Measurements from ENCODE around the gene RBM18. TPM values are rescaled to one million over a fixed set of nuclear protein-coding genes. Genes with fewer than 3 reads are reported as not detected.

RBM18 gene
- total RNA-seq, result 17.9 and 21.1 TPM in 2 replicates

- no peak for TF ChIP-seq CTCF (IDR thresholded peaks at IDR 0.05; ENCODE audit: insufficient read depth, low read length, poor library complexity, severe bottlenecking)
- Histone ChIP-seq H3K36me3 (ENCODE audit: control insufficient read depth, insufficient read depth, low read length) (no peaks in the 10 kb centered on the region), H3K27me3 (ENCODE audit: control insufficient read depth, insufficient read depth, low read length) (no peaks in the 10 kb centered on the region), H3K4me3 (ENCODE audit: low read depth, low read length) (peak within 1 kb of the TSS; percentile 85)
- peak; percentile 50 for DNase-seq (ENCODE audit: low read depth)
Measured at GRCh38 chr9:122264360-122265148, at the start of gene RBM18, which contains the start of gene MRRF. Gene RBM18, minus strand, starts transcription at chr9:122264840. Its CDS starts 3,348 bp downstream, at chr9:122261492. Gene MRRF, plus strand, starts transcription at chr9:122264882. Its CDS starts 6,010 bp downstream, at chr9:122270892.

GRCh38 chr9:122314165-122314564, 49.5 kb upstream of the RBM18 start:
- H3K4me3 ChIP-seq (ENCODE audit: low read depth, low read length), result no peak overlapping the region
- H3K27me3 ChIP-seq (ENCODE audit: control insufficient read depth, insufficient read depth, low read length), result no peaks in the 10 kb centered on the region
- TF ChIP-seq CTCF (IDR thresholded peaks at IDR 0.05; ENCODE audit: insufficient read depth, low read length, poor library complexity, severe bottlenecking), result no peak
- no peak for DNase-seq (ENCODE audit: low read depth)
- no peaks in the 10 kb centered on the region for H3K36me3 ChIP-seq (ENCODE audit: control insufficient read depth, insufficient read depth, low read length)

GRCh38 chr9:122309861-122310260, 45.2 kb upstream of the RBM18 start:
- Histone ChIP-seq H3K4me3 (ENCODE audit: low read depth, low read length) (no peak overlapping the region), H3K36me3 (ENCODE audit: control insufficient read depth, insufficient read depth, low read length) (no peaks in the 10 kb centered on the region), H3K27me3 (ENCODE audit: control insufficient read depth, insufficient read depth, low read length) (no peaks in the 10 kb centered on the region)
- no peak for DNase-seq (ENCODE audit: low read depth)
- no peak for TF ChIP-seq CTCF (IDR thresholded peaks at IDR 0.05; ENCODE audit: insufficient read depth, low read length, poor library complexity, severe bottlenecking)

GRCh38 chr9:122307925-122308324, 43.3 kb upstream of the RBM18 start:
- TF ChIP-seq CTCF (IDR thresholded peaks at IDR 0.05; ENCODE audit: insufficient read depth, low read length, poor library complexity, severe bottlenecking), result no peak
- DNase-seq (ENCODE audit: low read depth), result no peak
- no peaks in the 10 kb centered on the region for H3K27me3 ChIP-seq (ENCODE audit: control insufficient read depth, insufficient read depth, low read length)
- H3K4me3 ChIP-seq (ENCODE audit: low read depth, low read length), result no peak overlapping the region
- no peaks in the 10 kb centered on the region for H3K36me3 ChIP-seq (ENCODE audit: control insufficient read depth, insufficient read depth, low read length)

- no peak for DNase-seq (ENCODE audit: low read depth)
- no peak for TF ChIP-seq CTCF (IDR thresholded peaks at IDR 0.05; ENCODE audit: insufficient read depth, low read length, poor library complexity, severe bottlenecking)
- Histone ChIP-seq H3K4me3 (ENCODE audit: low read depth, low read length) (no peak overlapping the region), H3K36me3 (ENCODE audit: control insufficient read depth, insufficient read depth, low read length) (no peaks in the 10 kb centered on the region), H3K27me3 (ENCODE audit: control insufficient read depth, insufficient read depth, low read length) (no peaks in the 10 kb centered on the region)
Measured at GRCh38 chr9:122307061-122307460, 42.4 kb upstream of the RBM18 start.

Data from kidney epithelial cell (primary cell).